Kidney capillary endothelial cell (primary cell): Measurements from ENCODE around the gene RFT1.

Source experiments
- DNase-seq: peaks from one replicate; pipeline ENCODE4 v3.0.0-alpha.2; 2018; ENCODE audit warnings: low spot score

Gene RFT1, protein sequence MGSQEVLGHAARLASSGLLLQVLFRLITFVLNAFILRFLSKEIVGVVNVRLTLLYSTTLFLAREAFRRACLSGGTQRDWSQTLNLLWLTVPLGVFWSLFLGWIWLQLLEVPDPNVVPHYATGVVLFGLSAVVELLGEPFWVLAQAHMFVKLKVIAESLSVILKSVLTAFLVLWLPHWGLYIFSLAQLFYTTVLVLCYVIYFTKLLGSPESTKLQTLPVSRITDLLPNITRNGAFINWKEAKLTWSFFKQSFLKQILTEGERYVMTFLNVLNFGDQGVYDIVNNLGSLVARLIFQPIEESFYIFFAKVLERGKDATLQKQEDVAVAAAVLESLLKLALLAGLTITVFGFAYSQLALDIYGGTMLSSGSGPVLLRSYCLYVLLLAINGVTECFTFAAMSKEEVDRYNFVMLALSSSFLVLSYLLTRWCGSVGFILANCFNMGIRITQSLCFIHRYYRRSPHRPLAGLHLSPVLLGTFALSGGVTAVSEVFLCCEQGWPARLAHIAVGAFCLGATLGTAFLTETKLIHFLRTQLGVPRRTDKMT

DNA sequence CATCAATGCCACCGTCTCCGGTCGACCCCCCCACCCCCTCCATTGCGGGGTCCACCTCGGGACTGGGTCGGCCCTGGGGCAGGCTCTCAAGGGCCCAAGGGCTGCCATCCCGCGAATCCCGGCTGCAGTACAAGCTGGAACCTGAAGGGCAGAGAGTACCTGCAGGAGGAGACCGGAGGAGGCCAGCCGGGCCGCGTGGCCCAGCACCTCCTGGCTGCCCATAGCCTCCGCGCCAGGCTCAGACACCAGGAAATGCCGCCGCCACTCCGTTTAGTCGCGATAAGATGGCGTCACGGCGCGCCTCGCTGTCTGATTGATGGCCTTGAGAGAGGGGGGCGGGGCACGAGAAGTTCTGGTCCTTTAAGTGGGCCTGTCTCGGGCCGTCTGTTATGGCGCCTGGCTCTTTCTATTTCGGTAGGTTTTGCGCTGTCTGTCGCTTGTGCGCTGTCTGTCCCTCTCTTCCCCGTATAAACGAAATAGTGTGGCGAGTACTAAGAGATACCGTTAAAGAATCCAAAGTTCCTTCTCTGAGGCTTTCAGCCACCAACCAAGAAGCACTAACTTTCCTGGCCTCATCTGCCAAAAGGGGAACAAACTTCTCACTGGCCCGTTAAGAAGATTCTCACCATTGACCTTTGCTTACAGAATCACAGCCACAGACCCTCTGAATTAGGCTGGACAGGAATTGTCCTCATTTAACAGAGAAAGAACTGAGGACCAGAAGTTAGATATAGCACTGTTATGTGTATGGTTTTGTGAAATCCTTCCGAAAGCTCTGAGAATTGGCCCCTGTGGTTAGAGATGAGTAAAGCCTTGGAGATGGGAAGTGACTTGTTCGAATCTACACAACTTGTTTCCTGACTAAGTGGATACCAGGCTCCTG, at the start of gene RFT1:
Gene RFT1 (minus strand): TSS at position 257 of the 883 bp plus-strand sequence. CDS start 35 bp downstream, at position 222.
- DNase-seq, result peak; percentile 92

DNA sequence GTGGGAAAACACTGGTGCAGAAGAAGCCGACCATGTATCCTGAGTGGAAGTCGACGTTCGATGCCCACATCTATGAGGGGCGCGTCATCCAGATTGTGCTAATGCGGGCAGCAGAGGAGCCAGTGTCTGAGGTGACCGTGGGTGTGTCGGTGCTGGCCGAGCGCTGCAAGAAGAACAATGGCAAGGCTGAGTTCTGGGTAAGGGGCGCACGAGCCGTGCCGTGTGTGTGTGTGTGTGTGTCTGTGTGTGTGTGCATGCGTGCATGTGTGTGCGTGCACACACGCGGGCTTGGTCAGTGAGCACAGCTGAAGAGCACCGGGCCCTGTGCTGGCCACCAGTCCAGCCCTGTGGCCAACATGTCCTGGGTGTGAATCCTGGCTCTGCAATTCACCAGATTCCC, 49.3 kb upstream of the RFT1 start:
- DNase-seq, result no peak

DNA sequence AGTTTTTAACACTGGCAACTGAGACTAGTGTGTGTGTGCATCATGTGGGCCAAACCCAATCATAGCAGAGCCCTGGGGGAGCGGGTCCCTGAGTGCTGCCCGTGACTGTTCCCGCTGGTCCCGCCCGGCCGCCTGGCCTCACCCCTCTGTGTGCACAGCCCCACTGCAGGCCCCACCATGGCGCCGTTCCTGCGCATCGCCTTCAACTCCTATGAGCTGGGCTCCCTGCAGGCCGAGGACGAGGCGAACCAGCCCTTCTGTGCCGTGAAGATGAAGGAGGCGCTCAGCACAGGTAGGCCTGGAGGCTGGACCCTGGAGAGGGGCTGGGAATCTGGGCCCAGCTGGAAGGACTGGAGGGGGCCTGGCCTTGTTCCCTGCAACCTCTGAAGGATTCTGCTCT, 48.0 kb upstream of the RFT1 start:
- no peak for DNase-seq

DNA sequence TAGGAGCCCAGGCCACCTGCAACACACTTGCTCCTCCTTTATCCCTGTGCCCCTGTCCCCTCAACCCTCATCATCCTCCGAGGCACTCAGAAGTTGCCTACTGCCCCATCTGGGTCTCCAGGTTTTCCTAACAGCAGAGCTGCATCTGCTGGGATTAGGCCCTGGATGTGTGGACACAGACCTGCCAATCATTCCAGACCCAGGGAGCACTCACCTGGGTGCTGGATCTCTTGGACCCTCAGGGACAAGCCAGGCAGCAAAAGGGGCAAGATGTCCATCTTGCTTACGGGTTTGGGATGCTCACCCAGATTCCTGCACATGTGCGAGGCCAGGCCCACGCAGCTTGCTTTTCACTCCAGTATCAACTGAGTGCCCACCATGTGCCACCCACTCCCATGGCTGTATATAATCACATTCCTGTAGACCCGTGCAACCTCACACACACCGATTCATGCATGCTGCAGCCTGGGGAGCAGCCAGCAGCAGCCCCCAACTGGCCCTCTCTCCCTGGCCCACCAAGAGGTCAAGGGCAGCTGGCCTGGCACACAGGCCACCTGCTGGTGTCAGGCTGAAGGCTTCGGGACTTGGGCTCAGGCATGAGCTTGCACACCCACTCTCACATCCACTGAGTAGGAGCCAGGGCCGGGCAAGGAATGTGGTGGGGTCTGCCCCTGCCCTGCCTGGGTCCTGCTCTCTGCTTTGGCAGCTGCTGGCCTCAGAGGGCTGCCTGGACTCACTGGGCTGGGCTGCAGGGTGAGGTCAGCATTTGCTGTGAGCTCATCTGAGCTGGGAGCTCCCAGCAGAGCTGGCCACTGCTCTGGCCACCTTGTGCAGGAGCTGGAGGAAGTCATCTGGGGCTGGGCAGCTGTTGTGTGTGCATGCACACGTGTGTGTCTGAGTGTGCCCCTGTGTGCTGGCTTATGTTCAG, 45.6 kb upstream of the RFT1 start:
- DNase-seq, result no peak

DNA sequence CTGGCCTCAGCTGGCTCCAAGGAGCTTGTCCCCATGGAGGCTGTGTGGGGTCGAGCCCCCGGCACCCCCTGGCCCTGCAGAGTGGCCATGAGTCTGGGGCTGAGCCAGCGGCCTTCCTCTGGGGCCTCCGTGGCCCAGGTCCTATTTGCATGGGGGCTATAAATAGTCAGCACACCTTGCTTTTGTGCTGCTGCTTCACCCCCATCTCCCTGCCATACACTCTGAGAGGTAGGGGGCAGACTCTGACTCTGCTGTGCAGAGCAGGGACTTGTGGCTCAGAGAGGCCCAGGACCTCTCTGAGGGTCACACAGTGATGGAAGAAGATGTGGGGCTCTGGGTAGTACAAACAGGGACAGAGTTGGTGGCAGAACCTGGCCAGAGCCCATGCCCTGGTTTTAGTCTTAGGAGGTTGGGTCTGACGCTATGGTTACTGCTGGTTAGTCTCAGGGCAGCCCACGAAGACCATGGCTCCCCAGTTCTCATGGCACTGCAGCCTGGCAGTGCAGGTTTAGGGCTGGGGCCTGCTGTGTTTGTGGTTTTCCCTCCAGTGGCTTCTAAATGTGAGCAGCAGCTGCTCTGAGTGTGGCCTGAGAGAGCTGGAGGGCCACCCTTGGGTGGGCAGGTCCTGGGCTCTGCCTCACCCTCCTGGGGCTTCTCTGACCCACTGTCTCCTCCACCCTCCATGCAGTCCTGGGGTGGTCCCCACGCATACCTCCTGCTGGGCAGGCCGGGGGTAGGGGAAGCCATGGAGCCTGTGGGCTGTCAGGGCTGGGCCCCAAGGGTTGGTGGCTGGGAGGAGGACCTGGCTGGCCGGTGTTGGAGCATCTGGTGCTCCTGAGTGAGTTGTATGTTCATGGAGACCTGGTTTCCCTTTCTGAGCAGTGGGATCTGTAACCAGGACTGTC, 44.4 kb upstream of the RFT1 start:
- no peak for DNase-seq

DNA sequence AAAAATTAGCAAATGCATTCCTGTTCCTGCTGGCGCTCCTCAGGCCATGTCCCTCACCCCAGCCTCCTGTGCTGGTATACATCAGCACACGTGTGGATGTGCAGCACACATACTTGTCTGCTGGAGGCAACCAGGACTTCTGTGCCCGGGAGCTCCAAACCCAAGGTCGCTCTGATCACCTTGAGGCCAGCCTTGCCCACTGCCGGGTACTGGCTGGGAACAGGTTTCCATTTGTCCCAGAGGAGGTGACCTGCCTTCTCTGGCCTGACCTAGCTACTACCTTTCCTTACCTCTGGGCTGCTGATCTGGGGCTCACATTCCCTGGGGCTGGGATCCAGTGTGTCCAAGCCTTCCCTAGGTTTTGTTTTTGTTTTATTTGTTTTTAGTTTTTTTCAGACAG, 42.9 kb upstream of the RFT1 start:
- DNase-seq, result no peak

DNA sequence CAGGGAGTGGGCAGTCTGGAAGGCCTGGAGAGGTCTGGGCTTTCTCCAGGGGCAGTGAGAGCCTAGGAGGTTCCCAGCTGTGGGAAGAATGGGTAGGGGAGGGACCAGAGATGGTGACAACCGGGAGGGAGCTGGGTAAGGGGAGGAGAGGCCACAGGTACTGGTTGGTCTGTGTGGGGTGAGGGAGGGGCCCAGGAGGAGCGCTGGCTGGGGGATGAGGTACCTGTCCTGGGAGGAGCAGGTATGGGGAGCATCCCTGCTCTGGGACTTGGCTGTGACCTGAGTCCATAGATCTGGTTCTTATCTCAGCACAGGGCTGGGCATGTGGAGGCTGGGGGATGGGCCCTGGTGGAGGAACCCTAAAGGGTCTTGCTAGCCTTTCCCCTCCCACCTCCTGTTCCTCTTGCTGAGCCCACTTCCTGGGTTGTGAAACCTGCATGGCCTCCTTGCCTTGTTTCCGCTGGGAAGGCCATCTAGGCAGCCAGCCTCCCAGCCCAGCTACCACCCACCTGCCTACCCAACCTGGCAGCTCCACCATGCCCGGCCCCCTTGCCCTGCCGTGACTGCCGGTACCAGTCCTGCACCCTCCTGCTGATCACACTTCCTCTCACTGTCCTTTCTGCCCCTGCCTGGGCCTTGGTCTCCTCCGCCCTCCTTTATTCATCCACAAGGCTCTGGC, 41.7 kb upstream of the RFT1 start:
- no peak for DNase-seq

DNA sequence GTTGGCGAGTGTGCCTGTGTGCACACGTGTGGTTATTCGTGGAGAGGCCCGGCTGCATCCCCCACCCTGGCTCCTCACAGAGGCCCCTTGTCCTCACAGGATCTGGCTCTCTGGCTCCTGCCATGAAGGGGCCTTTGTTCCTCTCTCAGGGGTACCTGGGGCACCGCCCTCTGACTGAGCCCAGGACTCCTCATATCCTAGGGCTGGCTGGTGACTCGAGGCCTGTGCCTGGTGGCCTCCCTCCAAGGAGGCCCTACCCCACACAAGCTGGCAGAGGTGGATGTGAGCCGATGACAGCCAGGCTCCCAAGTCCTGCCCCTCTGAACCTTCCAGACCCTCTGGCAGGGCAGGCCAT, 40.8 kb upstream of the RFT1 start:
- no peak for DNase-seq

DNA sequence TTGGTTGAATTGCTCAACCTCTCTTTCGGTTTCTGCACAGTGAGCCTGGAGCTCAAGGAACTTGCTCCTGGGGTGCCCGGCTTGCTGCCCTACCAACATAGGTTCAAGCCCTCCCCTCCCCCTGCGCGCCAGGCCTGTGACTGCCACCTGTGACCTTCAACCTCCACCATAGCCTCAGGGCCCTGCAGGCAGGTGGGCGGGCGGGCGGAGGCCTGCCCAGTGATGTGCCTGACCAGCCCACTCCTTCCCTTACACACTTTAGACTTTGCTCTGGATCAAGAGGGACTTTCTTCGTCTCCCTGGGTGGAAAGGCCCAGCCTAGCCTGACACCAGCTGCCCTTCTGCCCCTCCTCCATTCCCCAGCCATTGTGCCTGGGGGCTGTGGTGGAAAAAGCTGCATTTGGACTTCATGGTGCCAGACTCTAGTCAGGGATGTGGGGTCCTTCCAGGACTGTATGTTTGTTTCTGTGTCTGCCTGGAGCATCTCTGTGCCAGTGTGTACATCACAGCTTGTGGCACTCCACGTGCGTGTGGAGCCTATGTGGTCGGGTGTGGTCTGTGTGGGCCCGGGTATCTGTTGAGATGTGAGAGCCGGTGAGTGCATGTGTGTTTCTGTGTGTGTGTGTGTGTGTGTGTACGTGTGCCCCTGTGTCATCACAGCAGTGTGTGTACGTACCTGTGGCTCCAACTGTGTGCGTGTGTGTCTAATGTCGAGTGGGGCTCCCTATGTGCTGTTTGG, 40.3 kb upstream of the RFT1 start:
- DNase-seq, result no peak

DNA sequence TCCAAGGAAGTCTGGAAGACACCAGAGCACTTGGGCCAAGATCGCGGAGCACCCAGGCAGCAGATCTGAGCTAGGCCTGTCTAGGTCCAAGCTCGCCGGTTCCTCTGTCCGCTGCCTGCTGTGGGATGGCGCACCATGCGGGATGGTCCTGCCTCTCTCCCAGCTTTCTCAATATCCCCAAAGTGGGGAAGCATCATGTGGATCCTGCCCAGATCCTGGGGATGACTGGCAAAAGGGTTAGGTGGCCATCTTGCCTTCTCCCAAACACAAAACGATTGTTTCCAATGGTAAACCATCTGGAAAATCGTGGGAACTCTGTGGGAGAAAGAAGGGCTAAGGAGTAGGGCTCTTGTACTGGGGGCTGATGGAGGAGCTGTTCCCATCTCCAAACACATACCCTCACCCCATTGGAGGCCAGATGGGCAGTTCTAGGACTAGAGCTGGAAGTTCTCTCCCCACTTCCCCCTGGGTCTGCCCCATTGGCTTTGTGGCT, 39.6 kb upstream of the RFT1 start:
- no peak for DNase-seq

DNA sequence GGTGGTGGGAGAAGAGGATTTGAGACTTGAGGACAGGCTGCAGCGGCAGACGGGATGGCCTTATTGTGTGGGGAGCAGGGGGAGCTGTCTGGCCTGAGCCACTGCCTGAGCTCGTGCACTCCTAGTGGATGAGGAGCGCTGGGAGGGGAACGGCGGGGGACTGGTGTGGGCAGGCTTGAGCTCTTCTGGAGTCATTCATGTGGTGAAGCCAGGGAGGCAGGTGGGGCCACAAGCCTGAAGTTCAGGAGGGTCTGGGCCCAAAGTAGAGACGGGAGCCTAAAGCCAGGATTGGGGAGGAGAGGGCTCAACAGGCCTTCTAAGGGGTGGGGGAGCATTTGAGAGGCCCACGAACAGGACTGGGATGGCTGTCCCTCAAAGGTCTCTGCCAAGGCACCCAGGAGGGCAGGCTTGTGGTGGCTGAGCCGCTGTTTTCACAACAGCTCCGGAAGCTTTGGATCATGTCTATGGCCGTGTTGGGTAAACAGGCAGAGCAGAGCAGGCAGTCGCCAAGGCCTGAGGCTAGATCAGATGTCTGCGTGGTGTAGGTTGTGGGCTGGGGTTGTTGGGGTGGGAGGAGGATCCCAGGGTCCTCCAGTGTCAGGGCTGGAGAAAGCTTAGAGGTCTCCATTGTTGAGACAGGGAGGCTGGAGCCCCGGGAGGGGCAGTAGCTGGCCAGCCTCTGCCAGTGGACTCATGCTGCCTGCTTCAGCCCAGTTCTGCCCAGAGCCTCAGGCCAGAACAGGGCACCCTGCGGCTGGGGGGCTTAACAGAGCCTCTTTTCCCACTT, 39.0 kb upstream of the RFT1 start:
- no peak for DNase-seq

DNA sequence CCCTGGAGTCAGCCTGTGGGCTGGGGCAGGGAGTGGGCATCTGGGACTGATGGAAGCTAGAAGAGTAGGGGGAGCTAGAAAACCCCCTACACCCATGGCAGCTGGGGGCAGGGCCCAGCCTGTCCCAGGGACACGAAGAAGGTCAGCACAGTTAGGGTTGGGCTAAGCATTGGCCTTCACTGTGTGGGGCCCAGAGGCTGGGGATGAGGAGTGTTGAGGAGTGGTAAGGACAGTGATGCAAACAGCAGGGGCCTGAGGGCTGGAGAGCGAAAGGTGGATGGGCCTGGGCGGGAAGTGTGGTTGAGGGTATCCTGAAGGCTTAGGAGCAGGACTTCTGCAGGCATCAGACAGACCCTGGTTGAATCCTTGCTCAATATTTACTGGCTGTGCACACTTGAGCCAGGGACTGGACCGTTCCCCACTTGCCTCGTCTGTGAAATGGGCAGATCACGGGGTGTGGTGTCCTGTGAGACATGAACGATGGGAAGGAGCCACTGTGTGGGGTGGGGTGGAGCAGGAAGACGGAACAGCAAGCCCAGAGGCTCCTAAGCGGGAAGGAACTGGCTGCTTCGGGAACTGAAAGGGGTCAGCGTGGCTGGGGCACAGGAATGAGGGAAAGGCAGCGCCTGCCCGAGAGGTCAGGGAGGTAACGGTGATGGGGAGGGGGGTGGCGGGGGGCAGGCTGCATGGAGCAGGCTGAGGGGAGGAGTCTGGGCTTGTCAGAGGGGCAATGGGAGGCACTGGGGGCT, 38.1 kb upstream of the RFT1 start:
- DNase-seq, result no peak

DNA sequence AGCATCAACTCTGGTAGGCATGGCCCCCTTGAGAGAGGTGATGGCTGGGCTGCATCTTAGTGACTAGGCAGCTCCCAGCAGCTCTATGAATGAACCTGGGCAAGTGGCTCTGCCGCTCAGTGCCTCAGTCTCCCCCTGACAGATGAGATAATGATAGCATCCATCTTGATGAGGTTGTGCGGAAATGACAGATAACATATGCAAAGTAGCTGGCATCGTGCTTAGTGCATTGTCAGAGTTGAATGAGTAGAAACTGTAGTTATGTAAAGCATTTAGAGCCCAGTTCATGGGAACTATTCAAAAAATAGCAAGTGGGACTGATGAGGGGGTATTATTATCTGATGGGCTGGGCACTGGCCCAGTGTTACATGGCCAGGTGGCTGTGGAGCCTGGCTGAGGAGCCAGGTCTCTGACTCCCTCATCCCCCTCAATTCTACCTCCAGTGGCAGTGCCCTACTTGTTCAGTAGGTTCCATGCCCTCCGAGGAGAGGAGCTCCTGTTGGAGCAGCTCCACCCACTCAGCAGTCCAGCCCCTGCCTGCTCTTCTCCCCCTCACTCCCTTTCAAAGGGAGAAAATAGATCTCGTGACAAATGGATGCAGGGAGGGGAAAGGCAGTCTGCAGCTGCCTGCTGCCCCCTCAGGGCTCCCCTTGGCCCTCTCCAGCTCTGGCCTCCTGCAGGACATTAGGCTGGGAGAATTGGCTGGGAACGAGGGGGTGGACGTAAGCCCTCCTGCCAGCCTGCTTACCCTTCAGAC, 37.4 kb upstream of the RFT1 start:
- no peak for DNase-seq

DNA sequence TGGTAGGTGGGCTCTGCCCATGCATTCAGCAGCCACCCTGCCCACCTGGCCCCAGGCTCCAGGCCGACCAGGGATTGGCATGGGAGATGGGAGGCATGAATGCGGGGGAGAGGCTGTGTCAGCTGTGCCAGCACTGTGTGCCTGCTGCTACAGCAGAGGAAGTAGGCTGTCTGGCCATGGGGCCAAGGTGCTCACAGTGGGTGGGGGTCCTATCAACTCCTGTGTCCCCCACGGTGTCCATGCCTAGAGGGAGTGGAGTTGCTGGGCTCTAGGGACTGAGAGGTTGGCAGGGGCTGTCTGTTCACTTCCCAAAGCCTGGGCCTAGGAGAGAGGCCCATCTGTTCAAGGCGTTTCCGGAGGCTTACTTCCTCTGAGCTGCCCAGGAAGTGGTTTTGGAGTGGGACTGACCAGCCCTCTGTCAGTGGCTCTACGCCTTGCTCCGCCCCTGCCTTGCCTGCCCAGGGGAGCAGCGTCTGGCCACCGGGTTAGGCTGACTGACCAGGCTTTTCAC, 36.6 kb upstream of the RFT1 start:
- DNase-seq, result peak; percentile 87

DNA sequence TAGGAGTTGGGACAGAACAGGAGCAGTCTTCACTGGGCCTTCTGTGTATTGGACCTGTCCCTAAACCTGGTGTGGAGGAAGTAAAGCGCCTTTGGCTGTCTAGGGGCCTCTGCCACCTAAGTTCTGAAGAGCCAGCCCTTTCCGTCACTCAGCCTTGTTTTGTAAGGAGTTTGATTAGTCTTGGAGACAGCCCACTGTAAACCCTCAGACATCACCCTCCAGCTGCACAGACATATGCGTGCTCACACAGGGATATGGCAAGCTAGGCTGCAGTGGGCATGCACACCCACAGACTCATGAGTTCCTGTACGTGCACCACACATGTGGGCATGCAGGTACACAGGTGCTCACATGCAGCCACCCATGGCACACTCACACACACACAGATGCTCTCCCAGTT, 36.0 kb upstream of the RFT1 start:
- DNase-seq, result no peak

DNA sequence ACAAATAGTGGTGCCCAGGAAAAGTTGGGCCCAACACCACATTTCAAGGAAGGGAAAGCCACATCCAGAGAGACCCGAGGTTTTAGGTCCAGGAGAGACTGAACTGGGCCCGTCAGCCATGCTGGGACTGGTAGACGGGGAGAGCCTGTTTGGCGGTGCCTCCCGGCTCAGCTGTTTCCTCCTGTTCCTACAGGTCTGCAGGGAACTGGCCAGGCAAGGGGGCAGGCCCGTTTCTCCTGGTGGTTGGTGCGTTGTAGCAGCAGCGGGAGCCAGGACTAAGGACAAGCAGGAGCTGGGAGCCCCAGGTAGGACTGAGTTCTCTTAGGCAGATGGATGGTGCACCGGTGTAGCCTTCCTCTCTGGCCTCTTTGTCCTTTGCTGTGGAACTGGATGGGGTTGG, 34.7 kb upstream of the RFT1 start:
- no peak for DNase-seq
